Uterus (tissue), 2 donors: ENCODE results near the gene PLA2G4C.

Source experiments
- CTCF ChIP-seq, 4 experiments: fragments of 200-600 bp in 2 of 4; fragments of 450-650 bp in 2 of 4; sonication (generic) in 2 of 4; IDR thresholded peaks; one replicate each; pipeline ENCODE4 v1.5.1; 2016 to 2019; ENCODE audit warnings: antibody characterized with exemption in 4 of 4, mild to moderate bottlenecking in 2 of 4, moderate library complexity in 1 of 4
- POLR2A ChIP-seq, 2 donors: fragments of 450-650 bp; IDR thresholded peaks; one replicate each; pipeline ENCODE4 v1.6.1; 2016; ENCODE audit warnings: antibody characterized with exemption in 2 of 2, mild to moderate bottlenecking in 1 of 2, moderate library complexity in 1 of 2

GRCh38 chr19:48152551-48152950, 41.9 kb upstream of the PLA2G4C start:
- peak; percentile 80 to 88 (median 82) for TF ChIP-seq CTCF (IDR thresholded peaks at IDR 0.05)
- no peak for TF ChIP-seq POLR2A (IDR thresholded peaks at IDR 0.05)
